ENCODE measurements around the gene GRAMD2A. TPM values are rescaled to one million over a fixed set of nuclear protein-coding genes. Genes with fewer than 3 reads are reported as not detected.

The GRAMD2A gene
- total and polyA plus RNA-seq, 2 experiments from 2014 or later, result 4.4 to 4.6 TPM

DNA sequence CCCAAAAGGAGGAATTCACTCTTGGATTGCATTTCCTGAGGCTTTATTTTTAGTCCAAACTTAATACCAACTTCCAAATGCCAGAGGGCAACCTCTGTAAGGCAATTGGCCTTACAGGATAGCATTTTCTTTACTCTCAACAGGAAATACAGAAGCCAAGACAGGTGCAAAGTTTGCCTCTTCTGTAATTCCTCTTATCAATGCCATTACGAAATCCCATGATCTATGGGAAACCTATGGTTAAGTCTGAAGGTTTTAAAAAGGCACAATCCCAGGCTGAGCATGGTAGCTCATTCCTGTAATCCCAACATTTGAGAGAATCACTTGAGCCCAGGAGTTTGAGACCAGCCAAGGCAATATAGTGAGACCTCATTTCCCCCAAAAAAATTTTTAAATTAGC, 18.5 kb upstream of the GRAMD2A start:
- TF ChIP-seq, protein P1, sequence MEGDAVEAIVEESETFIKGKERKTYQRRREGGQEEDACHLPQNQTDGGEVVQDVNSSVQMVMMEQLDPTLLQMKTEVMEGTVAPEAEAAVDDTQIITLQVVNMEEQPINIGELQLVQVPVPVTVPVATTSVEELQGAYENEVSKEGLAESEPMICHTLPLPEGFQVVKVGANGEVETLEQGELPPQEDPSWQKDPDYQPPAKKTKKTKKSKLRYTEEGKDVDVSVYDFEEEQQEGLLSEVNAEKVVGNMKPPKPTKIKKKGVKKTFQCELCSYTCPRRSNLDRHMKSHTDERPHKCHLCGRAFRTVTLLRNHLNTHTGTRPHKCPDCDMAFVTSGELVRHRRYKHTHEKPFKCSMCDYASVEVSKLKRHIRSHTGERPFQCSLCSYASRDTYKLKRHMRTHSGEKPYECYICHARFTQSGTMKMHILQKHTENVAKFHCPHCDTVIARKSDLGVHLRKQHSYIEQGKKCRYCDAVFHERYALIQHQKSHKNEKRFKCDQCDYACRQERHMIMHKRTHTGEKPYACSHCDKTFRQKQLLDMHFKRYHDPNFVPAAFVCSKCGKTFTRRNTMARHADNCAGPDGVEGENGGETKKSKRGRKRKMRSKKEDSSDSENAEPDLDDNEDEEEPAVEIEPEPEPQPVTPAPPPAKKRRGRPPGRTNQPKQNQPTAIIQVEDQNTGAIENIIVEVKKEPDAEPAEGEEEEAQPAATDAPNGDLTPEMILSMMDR (IDR thresholded peaks at IDR 0.05; ENCODE audit: poor library complexity), result no peak
- no peak for TF ChIP-seq EZH2phosphoT487 (IDR thresholded peaks at IDR 0.05; ENCODE audit: low read depth, severe bottlenecking, unreplicated experiment)
- TF ChIP-seq EZH2 (IDR thresholded peaks at IDR 0.05; ENCODE audit: borderline replicate concordance), result no peak
- 95% methylated on average over 1 of the region's 1 CpG for WGBS (ENCODE audit: low lambda C conversion rate, missing lambda C conversion rate)

GRCh38 chr15:72207558-72208085, 10.0 kb upstream of the GRAMD2A start:
- H3K4me1 ChIP-seq (ENCODE audit: insufficient read depth), result no peaks in the 10 kb centered on the region
- H3K9me2 ChIP-seq (replicated peaks; ENCODE audit: insufficient read depth), result no peaks in the 10 kb centered on the region
- no peak overlapping the region for H3K4me2 ChIP-seq
- no peak overlapping the region for H2AFZ ChIP-seq
- no peaks in the 10 kb centered on the region for H3K9me3 ChIP-seq (ENCODE audit: low read depth)
- H3K27me3 ChIP-seq, result no peaks in the 10 kb centered on the region
- H3K79me2 ChIP-seq, result peaks cover 4% of the 10 kb centered on the region
- DNase-seq (ENCODE audit: low spot score), result no peak
- H3K36me3 ChIP-seq (replicated peaks; ENCODE audit: insufficient read depth, low read depth), result peaks cover 4% of the 10 kb centered on the region
- H3K4me3 ChIP-seq, result no peak overlapping the region
- H4K20me1 ChIP-seq (ENCODE audit: insufficient read depth, poor library complexity, severe bottlenecking), result no peaks in the 10 kb centered on the region
- TF ChIP-seq EZH2 (IDR thresholded peaks at IDR 0.05; ENCODE audit: borderline replicate concordance), result no peak
- no peak for TF ChIP-seq EZH2phosphoT487 (IDR thresholded peaks at IDR 0.05; ENCODE audit: low read depth, severe bottlenecking, unreplicated experiment)
- TF ChIP-seq, protein P1 (IDR thresholded peaks at IDR 0.05; ENCODE audit: poor library complexity), result no peak
- H3K27ac ChIP-seq, result no peak overlapping the region

More for the DNA sequence above, 18.5 kb upstream of the GRAMD2A start:
- Histone ChIP-seq H3K36me3 (replicated peaks; ENCODE audit: insufficient read depth, low read depth) (peaks cover 6% of the 10 kb centered on the region), H3K4me3 (no peak overlapping the region), H3K79me2 (peaks cover 49% of the 10 kb centered on the region), H3K4me2 (no peak overlapping the region), H3K9me3 (ENCODE audit: low read depth) (no peaks in the 10 kb centered on the region), H3K27ac (no peak overlapping the region), H2AFZ (no peak overlapping the region), H3K4me1 (ENCODE audit: insufficient read depth) (peaks cover 20% of the 10 kb centered on the region), H3K27me3 (no peaks in the 10 kb centered on the region), H4K20me1 (ENCODE audit: insufficient read depth, poor library complexity, severe bottlenecking) (peaks cover 19% of the 10 kb centered on the region), H3K9me2 (replicated peaks; ENCODE audit: insufficient read depth) (no peaks in the 10 kb centered on the region)
- DNase-seq (ENCODE audit: low spot score), result no peak

- DNase-seq (ENCODE audit: low spot score), result no peak
- H3K36me3 ChIP-seq (replicated peaks; ENCODE audit: insufficient read depth, low read depth), result peaks cover 4% of the 10 kb centered on the region
- H3K4me2 ChIP-seq, result no peak overlapping the region
- no peak overlapping the region for H3K27ac ChIP-seq
- no peaks in the 10 kb centered on the region for H3K9me2 ChIP-seq (replicated peaks; ENCODE audit: insufficient read depth)
- H3K4me3 ChIP-seq, result no peak overlapping the region
- H3K79me2 ChIP-seq, result peaks cover 4% of the 10 kb centered on the region
- H3K9me3 ChIP-seq (ENCODE audit: low read depth), result no peaks in the 10 kb centered on the region
- no peaks in the 10 kb centered on the region for H3K27me3 ChIP-seq
- H2AFZ ChIP-seq, result no peak overlapping the region
- no peaks in the 10 kb centered on the region for H3K4me1 ChIP-seq (ENCODE audit: insufficient read depth)
- TF ChIP-seq, protein P1 (IDR thresholded peaks at IDR 0.05; ENCODE audit: poor library complexity), result no peak
- no peak for TF ChIP-seq EZH2phosphoT487 (IDR thresholded peaks at IDR 0.05; ENCODE audit: low read depth, severe bottlenecking, unreplicated experiment)
- H4K20me1 ChIP-seq (ENCODE audit: insufficient read depth, poor library complexity, severe bottlenecking), result no peaks in the 10 kb centered on the region
- 95% methylated on average over 5 of the region's 5 CpGs for WGBS (ENCODE audit: low lambda C conversion rate, missing lambda C conversion rate)
Measured at GRCh38 chr15:72206677-72207000, 9.1 kb upstream of the GRAMD2A start.
